Measurements from ENCODE around the gene C1orf167. TPM values are rescaled to one million over a fixed set of nuclear protein-coding genes. Genes with fewer than 3 reads are reported as not detected.

C1orf167 gene
- total and polyA plus RNA-seq, 3 donors from 2014 or later = 26.0 to 64.2 (median 34.5) TPM

- peak; percentile 93 for DNase-seq
- H3K4me3 ChIP-seq = peak overlapping the region; percentile 29 to 30
- intact Hi-C loops (cut with DNase I; ENCODE audit: low total_unique reads) = loop anchor here (5.0 kb wide), 1 partner anchor 57 kb away; the partner anchor contains the start of gene FBXO6
- H3K36me3 ChIP-seq (ENCODE audit: low read depth, missing control alignments) = no peaks in the 10 kb centered on the region
- H3K27ac ChIP-seq = no peak overlapping the region
- WGBS, 2 donors = 8% methylated on average over 31 to 44 of the region's 44 CpGs
- H3K27me3 ChIP-seq = no peaks in the 10 kb centered on the region
- peaks cover 24% of the 10 kb centered on the region for H3K4me1 ChIP-seq
- H3K9me3 ChIP-seq = no peaks in the 10 kb centered on the region
- no peak for TF ChIP-seq POLR2A (IDR thresholded peaks at IDR 0.05)
- TF ChIP-seq CTCF (IDR thresholded peaks at IDR 0.05) = peak; percentile 79 to 94 (median 91)
Measured at GRCh38 chr1:11719313-11720032, 42.5 kb upstream of the C1orf167 start.

GRCh38 chr1:11720033-11720376 lies 42.0 kb upstream of the C1orf167 start:
- Histone ChIP-seq H3K36me3 (ENCODE audit: low read depth, missing control alignments) (no peaks in the 10 kb centered on the region), H3K4me1 (peaks cover 21% of the 10 kb centered on the region), H3K27ac (no peak overlapping the region), H3K9me3 (no peaks in the 10 kb centered on the region), H3K27me3 (no peaks in the 10 kb centered on the region), H3K4me3 (no peak overlapping the region)
- no peak for DNase-seq
- intact Hi-C loops (cut with DNase I; ENCODE audit: low total_unique reads) = no loop called here
- 47 to 48% methylated on average over 12 of the region's 12 CpGs for WGBS, 2 donors
- no peak for TF ChIP-seq CTCF (IDR thresholded peaks at IDR 0.05)
- no peak for TF ChIP-seq POLR2A (IDR thresholded peaks at IDR 0.05)

- H3K4me3 ChIP-seq = no peak overlapping the region
- intact Hi-C loops (cut with DNase I; ENCODE audit: low total_unique reads) = no loop called here
- no peak for TF ChIP-seq POLR2A (IDR thresholded peaks at IDR 0.05)
- no peak for TF ChIP-seq CTCF (IDR thresholded peaks at IDR 0.05)
- H3K4me1 ChIP-seq = peaks cover 20% of the 10 kb centered on the region
- no peaks in the 10 kb centered on the region for H3K27me3 ChIP-seq
- 41 to 58% methylated on average over 4 of the region's 4 CpGs for WGBS, 2 donors
- no peak overlapping the region for H3K27ac ChIP-seq
- H3K9me3 ChIP-seq = no peaks in the 10 kb centered on the region
- H3K36me3 ChIP-seq (ENCODE audit: low read depth, missing control alignments) = no peaks in the 10 kb centered on the region
- peak; percentile 82 for DNase-seq
Measured at GRCh38 chr1:11720525-11720924, 41.5 kb upstream of the C1orf167 start.

GRCh38 chr1:11721311-11721710 lies 40.7 kb upstream of the C1orf167 start:
- Histone ChIP-seq H3K4me3 (no peak overlapping the region), H3K36me3 (ENCODE audit: low read depth, missing control alignments) (no peaks in the 10 kb centered on the region), H3K4me1 (peaks cover 20% of the 10 kb centered on the region), H3K27me3 (no peaks in the 10 kb centered on the region), H3K27ac (no peak overlapping the region), H3K9me3 (no peaks in the 10 kb centered on the region)
- TF ChIP-seq POLR2A (IDR thresholded peaks at IDR 0.05) (no peak), CTCF (IDR thresholded peaks at IDR 0.05) (no peak)
- no peak for DNase-seq
- WGBS, 2 donors = 70 to 84% methylated on average over 4 of the region's 4 CpGs
- intact Hi-C loops (cut with DNase I; ENCODE audit: low total_unique reads) = no loop called here

GRCh38 chr1:11722538-11722937 lies 39.5 kb upstream of the C1orf167 start:
- intact Hi-C loops (cut with DNase I; ENCODE audit: low total_unique reads) = no loop called here
- H3K27me3 ChIP-seq = no peaks in the 10 kb centered on the region
- DNase-seq = no peak
- WGBS, 2 donors = 55 to 66% methylated on average over 2 of the region's 2 CpGs
- H3K4me1 ChIP-seq = peaks cover 25% of the 10 kb centered on the region
- no peaks in the 10 kb centered on the region for H3K9me3 ChIP-seq
- no peak overlapping the region for H3K4me3 ChIP-seq
- TF ChIP-seq POLR2A (IDR thresholded peaks at IDR 0.05) = no peak
- no peak for TF ChIP-seq CTCF (IDR thresholded peaks at IDR 0.05)
- no peak overlapping the region for H3K27ac ChIP-seq
- no peaks in the 10 kb centered on the region for H3K36me3 ChIP-seq (ENCODE audit: low read depth, missing control alignments)

All from testis (tissue), 3 donors.